Activated CD4-positive, alpha-beta T cell treated with anti-CD3 and anti-CD28 coated beads, Interleukin-2, Interleukin-4, amounts not matched to agents 100 ng/mL and 50 ng/mL, durations not matched to agents 16 hours and 8 hours (primary cell): ENCODE results near the gene CRKL.
"Not testable (repeated sequence)": the region's sequence is repeated elsewhere in the genome, so short reads cannot be mapped to it uniquely, and the experiment has no call there.

ENCODE experiments used
- DNase-seq: peaks from one replicate; pipeline ENCODE4 v3.0.0-alpha.2; 2020; ENCODE audit warnings: low spot score

The CRKL gene

GRCh38 chr22:20916916-20917810, at the start of gene CRKL:
CRKL (plus strand) TSS chr22:20917407; CDS start chr22:20917935, 528 bp downstream.
- peak; percentile 98 for DNase-seq

GRCh38 chr22:20868025-20868962, 48.9 kb upstream of the CRKL start:
- DNase-seq = no peak

GRCh38 chr22:20869234-20869633, 48.0 kb upstream of the CRKL start:
- DNase-seq = no peak

- no peak for DNase-seq
Measured at GRCh38 chr22:20873214-20873613, 44.0 kb upstream of the CRKL start.

GRCh38 chr22:20875296-20875695, 41.9 kb upstream of the CRKL start:
- no peak for DNase-seq

GRCh38 chr22:20877715-20878114, 39.5 kb upstream of the CRKL start:
- no peak for DNase-seq

GRCh38 chr22:20881231-20881630, 36.0 kb upstream of the CRKL start:
- no peak for DNase-seq

- no peak for DNase-seq
Measured at GRCh38 chr22:20881869-20882815, 35.1 kb upstream of the CRKL start.

GRCh38 chr22:20882855-20883254, 34.4 kb upstream of the CRKL start:
- DNase-seq = no peak

GRCh38 chr22:20884454-20884853, 32.8 kb upstream of the CRKL start:
- no peak for DNase-seq

- no peak for DNase-seq
Measured at GRCh38 chr22:20885017-20885556, 32.1 kb upstream of the CRKL start.

GRCh38 chr22:20885557-20886323, 31.5 kb upstream of the CRKL start:
- peak; percentile 35 for DNase-seq

- no peak for DNase-seq
Measured at GRCh38 chr22:20887375-20887774, 29.8 kb upstream of the CRKL start.

- DNase-seq = no peak
Measured at GRCh38 chr22:20889025-20889704, 28.0 kb upstream of the CRKL start.

- no peak for DNase-seq
Measured at GRCh38 chr22:20889904-20890540, 27.2 kb upstream of the CRKL start.

- no peak for DNase-seq
Measured at GRCh38 chr22:20890975-20891374, 26.2 kb upstream of the CRKL start.

- DNase-seq = not testable (repeated sequence)
Measured at GRCh38 chr22:20897737-20898136, 19.5 kb upstream of the CRKL start.

GRCh38 chr22:20899827-20900423, 17.3 kb upstream of the CRKL start:
- DNase-seq = no peak
